HG03064 (cell line): ENCODE measurements around the gene ASB6.

Experiments used
- ATAC-seq: cut with Tn5 transposase; IDR thresholded peaks from one replicate; pipeline ENCODE4 v1.9.1; 2021; ENCODE audit warnings: low read depth; ENCODE audit not compliant: unreplicated experiment

Gene ASB6, protein sequence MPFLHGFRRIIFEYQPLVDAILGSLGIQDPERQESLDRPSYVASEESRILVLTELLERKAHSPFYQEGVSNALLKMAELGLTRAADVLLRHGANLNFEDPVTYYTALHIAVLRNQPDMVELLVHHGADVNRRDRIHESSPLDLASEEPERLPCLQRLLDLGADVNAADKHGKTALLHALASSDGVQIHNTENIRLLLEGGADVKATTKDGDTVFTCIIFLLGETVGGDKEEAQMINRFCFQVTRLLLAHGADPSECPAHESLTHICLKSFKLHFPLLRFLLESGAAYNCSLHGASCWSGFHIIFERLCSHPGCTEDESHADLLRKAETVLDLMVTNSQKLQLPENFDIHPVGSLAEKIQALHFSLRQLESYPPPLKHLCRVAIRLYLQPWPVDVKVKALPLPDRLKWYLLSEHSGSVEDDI

GRCh38 chr9:129641750-129642585, at the start of gene ASB6:
Gene ASB6 (minus strand): TSS chr9:129642151. CDS start chr9:129641999, 152 bp downstream.
- ATAC-seq = peak; percentile 67

DNA sequence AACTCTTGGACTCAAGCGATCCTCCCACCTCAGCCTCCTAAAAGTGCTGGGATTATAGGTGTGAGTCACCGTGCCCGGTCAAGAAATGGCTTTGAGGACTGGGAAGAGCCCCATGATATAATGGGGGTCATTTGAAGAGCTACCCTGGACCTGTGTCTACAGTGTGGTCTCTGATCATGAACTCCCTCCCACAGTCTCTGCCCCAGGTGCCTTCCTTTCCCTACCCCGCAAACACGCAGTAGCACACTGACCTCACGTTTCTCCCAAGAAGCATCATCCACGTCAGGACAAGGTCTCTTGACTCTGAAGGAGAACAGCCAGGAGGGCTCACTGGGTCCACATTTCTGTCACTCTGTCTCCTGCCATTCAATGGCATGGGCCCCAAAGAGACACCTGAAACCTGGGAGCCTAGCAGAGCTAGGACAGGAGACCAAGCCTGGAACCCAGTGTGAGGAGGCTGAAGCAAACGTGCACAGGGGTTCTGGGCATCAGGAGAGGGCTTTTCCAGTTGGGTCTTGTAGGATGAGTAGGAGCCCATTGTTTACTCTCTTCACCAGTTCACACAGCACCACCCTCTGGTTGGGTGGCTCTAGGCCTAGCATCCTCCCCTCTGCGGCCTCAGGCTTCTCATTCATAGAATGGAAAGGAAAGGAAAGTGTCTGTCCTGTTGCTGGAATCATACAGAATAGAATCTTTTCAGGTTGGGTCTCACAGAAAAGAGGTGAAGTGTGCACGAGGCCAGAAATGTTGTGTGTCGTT, 46.5 kb upstream of the ASB6 start:
- no peak for ATAC-seq

GRCh38 chr9:129687391-129687790, 45.4 kb upstream of the ASB6 start:
- ATAC-seq = no peak

- no peak for ATAC-seq
Observed at GRCh38 chr9:129686736-129687135, 44.8 kb upstream of the ASB6 start.

DNA sequence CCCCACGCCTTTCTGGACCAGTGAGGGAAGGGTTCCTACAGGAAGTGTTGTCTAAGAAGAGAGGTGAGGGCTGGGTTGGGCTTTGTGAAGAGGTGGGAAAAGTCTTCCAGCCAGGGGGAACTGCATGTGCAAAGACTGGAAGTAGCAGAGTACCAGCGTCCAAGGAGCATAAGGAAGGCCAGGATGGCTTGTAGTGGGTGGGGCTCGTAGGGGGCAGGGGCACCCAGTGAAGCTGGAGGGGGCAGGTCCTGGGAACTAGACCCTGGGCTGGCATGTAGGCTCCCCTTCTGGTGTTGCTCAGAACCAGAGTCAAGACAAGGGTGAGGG, 43.9 kb upstream of the ASB6 start:
- no peak for ATAC-seq

- no peak for ATAC-seq
Observed at GRCh38 chr9:129685220-129685932, 43.4 kb upstream of the ASB6 start.

DNA sequence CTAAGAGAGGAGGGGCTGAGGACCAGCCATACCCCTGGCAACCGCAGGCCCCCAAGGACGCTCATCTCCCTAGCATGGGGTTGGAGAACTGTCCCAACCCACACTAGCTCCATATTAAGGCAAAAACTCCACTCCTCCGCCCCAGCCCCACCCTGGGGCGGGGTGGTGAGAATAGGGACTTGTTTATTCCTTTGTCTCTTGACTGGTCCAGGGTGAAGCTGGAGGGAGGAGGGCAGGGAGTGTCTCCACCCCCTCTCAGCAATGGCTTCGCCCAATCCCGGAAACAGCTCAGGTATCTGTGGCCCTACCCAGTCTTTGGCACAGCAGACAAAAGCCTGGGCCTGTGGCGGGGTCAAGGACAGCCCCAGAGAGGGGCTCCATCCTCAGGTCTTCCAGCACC, 40.4 kb upstream of the ASB6 start:
- ATAC-seq = no peak

GRCh38 chr9:129681924-129682323, 40.0 kb upstream of the ASB6 start:
- ATAC-seq = no peak

DNA sequence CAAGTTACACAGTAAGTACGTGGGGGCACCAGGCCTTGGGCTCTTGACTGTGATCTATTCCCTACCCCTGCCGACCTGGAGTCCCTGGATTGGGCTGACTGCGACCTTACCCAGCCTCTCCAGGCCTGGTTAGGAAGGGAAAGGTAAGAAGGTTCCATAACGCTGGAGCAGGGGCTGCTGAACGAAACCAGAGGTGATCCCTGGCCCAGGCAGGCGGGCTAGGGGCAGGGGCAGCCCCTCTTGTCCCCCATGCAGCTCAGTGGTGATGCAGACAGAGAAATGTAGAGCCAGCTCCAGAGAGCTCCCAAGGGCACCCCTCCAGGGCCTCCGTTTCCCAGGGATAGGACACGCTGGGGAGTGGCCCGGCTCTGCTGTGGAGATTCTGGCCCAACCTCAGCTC, 37.6 kb upstream of the ASB6 start:
- ATAC-seq = no peak

DNA sequence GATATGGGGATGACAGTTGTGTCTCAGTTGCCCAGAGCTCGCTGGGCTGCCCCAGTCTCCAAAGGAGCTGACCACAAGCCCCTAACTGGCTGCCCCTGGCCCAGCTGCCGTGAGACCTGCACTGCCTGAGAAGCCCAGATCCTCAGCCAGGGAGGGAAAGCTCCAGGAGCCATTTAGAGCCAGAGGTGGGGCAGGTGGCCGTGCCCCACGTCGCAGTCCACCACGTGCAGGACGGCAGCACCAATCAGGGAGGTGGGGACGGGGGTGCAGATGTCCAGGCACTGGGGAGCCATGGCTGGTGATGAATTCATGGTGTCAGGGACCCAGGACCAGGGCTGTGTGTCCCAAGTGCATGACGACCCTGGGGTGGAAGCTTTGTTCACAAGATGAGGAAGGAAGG, 36.9 kb upstream of the ASB6 start:
- no peak for ATAC-seq

GRCh38 chr9:129677456-129677855, 35.5 kb upstream of the ASB6 start:
- no peak for ATAC-seq

GRCh38 chr9:129676975-129677374, 35.0 kb upstream of the ASB6 start:
- no peak for ATAC-seq

DNA sequence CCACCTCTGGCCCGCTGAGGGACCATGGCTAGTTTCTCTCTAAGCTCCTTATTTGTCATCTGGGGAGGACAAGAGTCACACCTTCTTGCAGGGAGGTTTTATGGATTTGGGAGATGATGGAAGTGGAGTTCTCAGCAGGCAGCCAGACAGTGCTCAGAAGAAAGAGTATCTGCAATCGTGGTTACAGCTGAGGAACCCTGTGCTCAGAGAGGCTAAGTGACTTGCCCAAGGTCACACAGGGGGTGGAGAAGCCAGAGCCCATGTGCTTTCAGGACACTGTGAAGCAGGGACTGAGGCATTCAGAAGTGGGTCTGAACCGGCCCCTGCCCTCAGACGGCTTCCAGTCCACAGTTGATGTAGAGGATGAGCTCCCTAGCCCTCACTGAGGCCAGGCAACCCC, 34.3 kb upstream of the ASB6 start:
- no peak for ATAC-seq

DNA sequence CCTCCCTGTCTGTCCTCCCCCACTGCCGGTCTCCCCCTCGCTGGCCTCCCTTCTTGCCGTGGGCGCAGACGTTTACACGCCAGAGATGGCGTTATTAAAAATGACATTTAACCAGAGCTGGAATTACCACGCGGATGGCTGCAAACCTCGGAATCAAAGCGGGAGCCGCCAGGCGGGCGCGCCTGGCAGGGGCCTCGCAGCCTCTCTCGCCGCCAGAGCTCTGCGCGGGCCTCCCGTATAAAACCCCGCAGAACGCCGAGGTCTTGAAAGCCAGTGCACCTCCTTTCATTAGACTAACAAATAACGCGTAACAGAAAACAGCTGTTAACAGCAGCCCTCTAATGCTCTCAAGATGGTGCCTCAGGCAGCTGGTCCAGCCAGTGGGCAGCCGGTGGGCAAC, 33.7 kb upstream of the ASB6 start:
- ATAC-seq = no peak

- no peak for ATAC-seq
Observed at GRCh38 chr9:129674229-129674628, 32.3 kb upstream of the ASB6 start.

- ATAC-seq = no peak
Observed at GRCh38 chr9:129673602-129674001, 31.7 kb upstream of the ASB6 start.

DNA sequence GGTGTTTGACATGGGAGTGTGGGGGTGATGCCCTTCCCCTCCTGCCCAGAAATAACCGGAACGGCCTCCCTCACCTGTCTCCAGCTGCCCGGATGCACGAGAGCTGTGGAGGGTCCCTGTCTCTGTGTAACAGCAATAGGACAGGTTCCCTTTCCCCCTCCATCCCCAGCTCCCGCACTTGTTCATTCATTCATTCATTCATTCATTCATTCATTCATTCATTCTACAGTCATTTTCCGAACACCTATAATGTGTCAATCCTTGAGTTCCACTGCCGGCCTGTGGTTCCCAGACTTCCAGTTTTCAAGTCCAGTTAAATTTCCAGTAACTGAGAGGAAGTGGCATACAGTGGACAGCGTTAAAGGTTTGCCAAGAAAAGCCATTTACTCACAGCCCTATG, 30.8 kb upstream of the ASB6 start:
- no peak for ATAC-seq

DNA sequence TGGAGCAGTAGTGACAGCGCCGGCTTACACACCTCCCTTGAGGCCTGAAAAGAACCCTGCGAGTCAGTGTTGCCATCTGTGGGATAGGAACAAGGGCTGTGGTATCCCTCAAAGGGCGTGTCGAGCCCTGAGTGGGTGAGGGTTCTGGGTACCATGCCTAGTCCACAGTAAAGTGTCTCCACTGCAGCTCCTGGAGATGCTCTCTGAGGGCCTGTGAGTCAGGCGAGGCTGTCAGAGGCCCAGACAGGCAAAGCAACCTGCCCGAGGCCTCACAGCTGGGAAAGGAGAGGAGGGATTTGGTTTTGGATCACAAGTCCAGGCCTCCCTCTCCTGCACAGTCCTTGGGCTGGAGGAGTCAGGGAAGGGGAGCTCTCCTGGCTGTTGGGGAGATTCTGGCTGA, 29.6 kb upstream of the ASB6 start:
- no peak for ATAC-seq

GRCh38 chr9:129671065-129671464, 29.1 kb upstream of the ASB6 start:
- no peak for ATAC-seq

- ATAC-seq = no peak
Observed at GRCh38 chr9:129669946-129670345, 28.0 kb upstream of the ASB6 start.
